Skeletal muscle cell (primary cell): ENCODE results near the gene CNPY1.

Experiments used
- DNase-seq: peaks from one replicate; pipeline ENCODE4 v3.0.0-alpha.2; 2010; ENCODE audit warnings: low read depth
- H3K4me3 ChIP-seq: 2 replicates; pipeline ENCODE4 v1.5.1; 2011; ENCODE audit warnings: low read depth, mild to moderate bottlenecking, control low read depth, low read length, moderate library complexity

CNPY1 gene

DNA sequence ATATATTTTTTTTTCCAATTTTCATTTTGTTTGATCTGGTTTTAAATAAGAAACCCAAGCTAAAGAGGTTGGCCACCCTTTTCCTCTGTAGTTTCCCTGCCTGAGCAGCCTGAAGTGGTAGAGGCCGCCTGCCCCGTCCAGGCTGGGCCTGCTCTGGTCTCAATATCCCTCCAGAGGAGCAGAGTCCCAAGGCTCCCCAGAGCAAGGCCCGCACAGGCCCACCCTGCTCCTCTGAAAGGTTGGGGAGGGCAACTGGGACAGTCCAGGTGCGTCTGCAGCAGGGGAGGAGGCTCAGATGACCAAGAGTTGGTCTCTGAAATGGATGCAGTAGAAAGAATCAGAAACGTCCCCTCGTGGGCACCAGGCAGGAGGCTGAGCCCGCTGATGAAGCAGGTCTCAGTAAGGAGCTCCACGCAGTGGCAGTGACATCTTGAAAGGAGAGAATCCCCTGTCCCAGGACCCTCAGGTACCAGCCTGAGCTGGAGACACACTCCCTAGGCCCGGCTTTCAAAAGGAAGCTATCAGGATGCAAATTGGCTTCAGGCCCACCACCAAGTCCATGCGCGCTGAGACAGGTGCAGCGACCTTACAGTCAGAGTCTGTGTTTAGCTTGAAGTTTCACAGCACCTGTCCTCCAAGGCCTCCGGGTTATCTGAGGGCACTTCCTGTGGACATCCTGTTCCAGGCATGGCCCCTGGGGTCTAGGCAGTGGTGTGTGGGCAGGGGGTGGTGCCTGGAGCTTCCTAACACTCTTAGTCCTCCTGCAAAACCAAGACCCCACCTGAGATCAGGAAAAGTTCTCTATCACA is 50.7 kb downstream of the CNPY1 start:
- no peak overlapping the region for H3K4me3 ChIP-seq
- DNase-seq: no peak

DNA sequence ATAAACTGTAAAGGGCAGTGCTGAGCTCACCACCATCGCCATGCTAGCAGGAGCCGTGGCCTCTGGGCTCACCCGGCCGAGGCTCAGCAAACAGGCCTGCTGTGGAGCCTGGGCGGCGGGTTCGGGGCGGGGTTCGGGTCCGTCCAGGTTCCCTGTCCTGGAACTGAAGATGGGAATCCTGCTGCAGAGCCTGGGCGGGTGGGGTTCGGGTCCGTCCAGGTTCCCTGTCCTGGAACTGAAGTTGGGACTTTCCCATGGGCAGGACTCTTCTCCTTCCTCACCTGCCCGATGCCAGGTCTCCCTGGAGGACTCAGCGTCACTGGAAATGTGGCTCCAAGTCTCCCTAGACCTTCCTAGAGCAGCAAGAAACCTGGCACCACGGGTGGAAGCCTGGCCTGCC is 51.8 kb downstream of the CNPY1 start:
- H3K4me3 ChIP-seq: no peak overlapping the region
- DNase-seq: no peak

DNA sequence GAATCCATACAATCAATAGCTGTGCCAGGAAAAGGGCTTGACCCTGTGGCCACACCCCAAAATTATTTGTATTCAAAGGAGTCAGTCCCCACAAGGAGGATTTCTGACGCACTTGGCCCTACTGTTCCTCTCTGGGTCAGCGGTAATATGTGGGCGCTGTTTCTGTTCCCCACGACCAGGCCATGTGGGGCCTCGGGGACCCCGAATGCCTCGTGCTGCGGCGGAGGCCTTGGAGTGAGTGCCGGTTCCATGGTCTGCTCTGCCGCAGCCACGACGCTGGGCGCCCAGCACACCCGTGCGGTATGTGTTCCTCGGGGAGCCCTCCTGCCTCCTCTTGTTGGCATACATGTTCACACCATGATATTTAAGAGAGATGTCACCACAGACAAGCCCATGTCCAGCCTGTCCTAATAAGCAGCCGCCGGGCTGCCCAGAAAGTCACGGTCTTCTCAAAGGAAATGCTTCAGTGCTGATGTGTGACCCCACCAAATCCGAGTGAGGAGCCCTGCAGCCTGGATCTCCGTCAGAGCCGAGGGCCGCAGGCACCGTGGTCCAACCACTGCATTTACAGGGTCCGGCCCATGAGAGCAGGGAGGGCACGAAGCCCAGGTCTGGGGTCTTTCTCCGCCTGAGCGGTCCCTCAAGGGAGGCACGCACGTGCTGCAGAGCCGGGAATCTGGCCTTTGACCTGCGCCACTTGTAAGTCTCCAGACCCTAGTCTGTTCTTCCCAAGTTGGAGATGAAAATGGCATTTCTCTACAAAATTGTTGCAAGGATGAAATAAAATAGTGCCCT is 52.4 kb downstream of the CNPY1 start:
- no peak for DNase-seq
- no peak overlapping the region for H3K4me3 ChIP-seq

DNA sequence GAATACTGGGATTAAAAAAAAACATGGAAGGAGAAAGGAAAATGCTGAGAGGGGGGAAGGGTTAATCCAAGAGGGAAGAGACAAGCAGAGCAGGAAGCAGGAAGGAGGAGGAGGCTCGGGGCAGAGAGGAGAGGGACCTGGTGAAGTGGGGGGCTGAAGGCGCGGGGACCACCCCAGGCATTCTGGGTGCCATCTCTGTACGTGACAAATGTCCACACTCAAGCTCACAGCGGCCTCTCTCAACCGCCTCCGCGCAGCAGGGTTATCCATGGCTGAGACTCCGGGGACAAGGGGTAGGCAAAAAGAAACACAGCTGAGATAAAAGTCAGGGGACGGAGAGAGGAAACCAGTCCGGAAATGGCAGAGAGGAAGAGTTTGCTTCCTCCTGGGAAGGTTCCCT is 54.5 kb downstream of the CNPY1 start:
- no peak overlapping the region for H3K4me3 ChIP-seq
- no peak for DNase-seq

DNA sequence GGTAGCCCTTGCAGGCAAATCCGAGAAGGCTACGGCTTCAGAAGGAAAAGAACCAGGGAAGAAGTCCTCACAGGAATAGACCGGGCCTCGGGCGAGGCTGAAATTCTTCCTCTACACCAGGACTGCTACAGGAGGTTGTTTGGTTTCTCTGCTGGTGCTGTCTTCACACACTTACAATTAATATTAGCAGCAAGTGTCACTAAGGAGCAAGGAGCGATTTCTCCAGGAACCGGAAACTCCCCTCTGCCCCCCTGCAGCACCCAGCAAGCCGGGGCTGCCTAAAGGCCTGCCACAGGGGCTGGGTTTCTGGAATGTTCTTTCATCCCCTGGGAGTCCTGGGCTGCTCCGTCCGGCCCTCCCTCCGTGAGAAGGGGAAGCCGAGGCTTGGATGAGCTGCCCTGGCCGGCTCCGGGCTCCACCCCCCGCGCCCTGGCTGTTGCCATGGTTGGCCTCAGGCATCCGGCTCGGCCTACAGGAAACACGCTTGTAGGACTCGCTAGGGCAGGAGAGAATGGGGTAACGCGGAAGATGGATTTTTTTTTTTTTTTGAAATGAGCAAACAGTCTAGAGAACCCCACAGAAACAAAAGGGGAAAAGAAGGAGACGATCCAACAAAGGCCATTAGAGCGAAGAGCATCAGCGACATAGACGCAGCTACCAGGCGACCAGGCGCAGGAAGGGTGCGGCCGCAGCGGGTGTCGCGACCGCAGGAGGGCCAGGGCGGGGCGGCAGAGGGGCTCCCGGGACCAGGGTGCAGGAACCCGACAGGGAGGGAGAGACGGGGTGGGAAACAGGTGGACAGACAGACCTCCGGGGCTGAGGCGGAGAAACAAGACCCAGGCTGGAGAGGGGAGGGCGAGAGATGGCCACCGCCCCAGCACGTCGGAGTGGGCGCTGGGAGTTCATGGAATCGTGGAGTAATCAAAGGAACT is 55.4 kb downstream of the CNPY1 start:
- H3K4me3 ChIP-seq: no peak overlapping the region
- DNase-seq: no peak

DNA sequence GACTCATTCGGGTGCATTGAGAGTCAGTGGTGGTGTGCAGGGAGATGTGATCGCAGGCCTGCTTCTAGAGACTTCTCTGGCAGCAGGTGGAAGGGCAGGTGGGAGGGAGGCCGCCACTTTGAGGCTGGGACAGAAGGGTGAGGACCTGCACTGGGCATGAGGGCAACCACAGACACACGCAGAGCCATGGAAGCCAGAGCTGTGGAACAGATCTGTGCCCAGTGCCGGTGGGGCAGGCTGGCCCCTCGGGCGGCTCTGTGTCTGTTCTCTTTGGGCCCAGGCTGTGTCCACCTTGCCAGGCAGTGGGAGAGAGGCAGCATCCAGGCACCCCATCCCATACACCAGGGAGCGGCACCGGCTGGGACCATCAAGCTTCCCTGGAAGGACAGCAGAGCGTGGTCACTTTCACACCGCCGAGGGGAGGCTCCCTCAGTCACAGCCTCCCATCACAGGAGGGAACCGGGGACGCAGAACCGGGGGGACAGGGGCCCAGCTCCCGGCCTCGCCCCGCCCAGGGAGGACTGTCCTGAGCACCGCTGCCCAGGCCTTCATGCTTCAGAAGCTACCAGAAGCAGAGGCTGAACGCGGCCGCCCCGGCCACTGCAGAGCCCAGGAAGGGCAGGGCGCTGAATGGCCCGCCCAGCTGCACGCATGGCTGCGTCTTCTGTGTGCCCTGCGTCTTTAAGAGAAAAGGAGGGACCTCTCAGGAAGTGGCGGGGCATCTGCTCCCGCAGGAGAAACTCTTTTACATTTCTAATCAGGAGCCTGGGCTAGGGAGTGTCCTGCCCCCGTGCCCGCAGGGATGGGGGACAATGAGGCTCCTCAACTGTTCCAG is 56.3 kb downstream of the CNPY1 start:
- DNase-seq: no peak
- no peak overlapping the region for H3K4me3 ChIP-seq

DNA sequence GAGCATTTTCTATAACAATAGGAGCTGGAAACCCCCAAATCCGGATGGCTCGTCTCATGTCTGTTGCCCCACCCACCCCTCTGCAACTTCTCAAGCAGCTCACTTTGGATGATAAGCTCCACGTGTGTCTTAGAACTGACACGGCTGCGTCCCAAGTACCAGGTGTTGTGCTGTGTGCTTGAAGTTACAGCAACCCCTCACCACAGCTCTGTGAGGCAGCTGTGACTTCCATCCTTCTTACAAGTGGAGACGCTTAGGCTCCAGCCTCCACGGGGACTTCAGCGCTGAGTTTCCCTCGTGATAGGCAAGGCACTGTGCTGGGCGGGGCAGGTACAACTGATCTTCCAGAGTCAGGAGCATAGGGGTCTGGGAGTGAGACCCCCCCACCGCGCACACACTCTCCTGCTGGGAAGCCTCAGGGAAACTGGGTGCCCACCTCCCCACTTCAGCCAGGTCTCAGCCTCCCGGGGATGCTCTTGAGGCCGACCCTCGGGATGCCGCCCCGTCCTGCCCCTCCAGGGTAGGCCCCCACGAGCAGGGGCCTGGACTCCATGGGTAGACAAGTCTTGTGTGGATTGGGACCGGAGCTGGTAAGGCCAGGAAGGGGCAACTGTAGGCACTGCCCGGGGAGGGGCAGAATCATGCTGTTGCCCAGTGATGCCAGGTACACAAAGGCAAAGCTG is 57.1 kb downstream of the CNPY1 start:
- H3K4me3 ChIP-seq: no peak overlapping the region

DNA sequence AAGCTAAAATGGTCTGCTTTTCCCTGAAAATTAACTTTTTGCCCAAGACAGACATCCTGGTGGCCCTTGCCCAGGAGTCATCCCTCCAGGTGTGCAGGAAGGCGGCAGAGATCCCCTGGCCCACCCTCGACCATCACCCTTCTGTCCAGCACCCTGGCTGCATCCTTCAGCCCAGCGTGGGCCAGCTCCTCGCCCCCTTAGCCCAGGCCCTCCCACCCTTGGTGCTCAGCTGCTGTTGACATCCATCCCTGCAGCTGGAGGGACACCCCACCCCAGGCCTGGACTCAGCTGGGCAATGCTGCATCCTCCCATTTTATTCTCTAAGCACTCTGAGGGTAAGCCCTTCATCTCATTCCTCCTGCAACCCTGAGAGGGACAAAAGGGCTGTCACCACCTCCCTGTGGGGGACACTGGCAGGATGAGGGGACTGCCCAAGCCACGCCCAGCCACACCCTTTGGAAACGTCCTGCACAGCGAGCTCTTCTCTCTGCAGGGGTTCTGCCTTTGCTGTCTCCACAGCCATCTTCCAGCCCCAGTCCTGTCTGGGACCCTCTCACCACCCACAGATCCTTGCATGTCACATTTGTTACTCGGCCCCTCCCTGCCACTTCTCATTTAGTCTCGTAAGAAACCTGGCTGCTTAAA is 57.8 kb downstream of the CNPY1 start:
- H3K4me3 ChIP-seq: no peak overlapping the region

More for the DNA sequence above, 57.1 kb downstream of the CNPY1 start:
- no peak for DNase-seq

DNA sequence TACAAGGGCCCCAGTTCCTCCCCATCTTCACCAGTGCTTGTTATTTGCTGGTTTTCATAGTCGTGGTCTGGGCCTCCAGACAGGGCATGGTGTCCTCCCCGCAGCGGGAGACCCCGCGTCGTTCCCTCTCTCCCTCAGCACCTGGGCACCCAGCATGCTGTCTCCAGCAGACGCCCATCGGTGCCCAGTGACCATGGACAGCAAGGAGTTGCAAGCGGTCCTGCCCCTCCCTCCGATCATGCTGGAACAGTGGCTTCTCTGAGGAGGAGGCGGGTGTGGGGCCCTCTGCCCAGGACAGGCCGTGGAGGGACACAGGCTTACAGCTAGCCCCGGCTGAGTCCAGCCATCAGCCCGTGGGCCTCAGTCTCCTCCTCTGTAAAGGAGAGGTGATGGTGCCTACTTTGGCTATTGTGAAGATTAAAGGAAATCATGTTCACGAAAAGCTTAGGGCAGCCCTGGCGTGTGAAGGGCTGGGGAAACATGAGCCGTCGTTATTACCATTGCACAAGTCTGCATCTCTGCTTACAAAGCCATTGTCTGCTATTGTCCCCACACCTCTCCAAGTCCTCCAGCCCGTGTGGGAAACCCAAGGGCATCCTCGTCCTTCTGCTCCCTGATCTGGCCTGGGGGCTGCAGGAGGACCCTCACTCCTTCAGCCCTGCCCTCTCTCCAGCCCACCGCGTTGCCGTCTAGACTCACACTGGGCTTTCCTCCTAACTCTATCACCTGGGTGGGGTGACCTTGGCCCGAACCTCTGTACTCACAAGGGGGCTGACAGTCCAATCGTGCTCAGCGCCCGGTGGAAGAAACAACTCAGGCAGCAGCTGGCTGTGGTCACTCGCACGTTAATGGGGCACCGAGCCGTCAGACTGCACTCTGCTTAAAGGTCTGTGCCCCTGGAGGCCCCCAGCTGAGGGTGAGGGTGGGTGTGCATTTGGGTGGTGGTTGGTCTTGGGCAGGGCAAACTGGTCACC is 58.6 kb downstream of the CNPY1 start:
- no peak for DNase-seq
- no peak overlapping the region for H3K4me3 ChIP-seq

More for the DNA sequence above, 57.8 kb downstream of the CNPY1 start:
- DNase-seq: no peak

DNA sequence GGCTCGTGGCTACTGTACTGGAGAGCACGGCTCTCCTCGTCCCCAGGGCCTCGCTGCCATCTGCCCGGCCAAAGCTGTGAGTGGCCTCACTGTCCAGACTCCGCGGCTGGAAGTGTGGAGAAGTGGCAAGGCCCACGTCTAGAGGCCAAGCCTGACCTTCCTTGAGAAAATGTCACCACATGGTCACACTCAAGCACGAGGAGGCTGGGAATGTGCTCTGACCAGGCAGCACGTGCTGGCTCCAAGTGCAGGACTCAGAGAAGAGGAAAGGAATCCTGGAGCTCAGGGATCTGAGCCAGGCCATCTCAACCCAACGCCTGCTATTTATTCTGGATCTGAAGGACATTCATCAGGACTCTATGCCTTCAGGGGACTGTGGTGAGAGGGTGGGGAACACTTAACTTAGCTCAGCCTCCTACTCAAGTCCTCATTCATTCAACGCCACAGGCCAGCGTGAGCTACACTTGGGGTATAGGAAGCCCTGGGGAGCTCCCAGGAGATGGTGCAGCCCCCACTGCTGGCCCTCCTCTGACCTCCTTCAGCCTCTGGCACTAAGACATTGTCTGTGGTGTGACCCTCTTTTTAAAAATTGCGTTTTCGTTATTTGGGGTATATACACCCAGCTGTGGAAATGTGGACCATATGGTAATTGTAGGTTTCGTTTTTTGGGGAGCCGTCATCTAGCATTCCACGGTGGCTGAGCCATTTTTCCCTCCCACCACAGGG is 59.4 kb downstream of the CNPY1 start:
- no peak for DNase-seq
- no peak overlapping the region for H3K4me3 ChIP-seq

DNA sequence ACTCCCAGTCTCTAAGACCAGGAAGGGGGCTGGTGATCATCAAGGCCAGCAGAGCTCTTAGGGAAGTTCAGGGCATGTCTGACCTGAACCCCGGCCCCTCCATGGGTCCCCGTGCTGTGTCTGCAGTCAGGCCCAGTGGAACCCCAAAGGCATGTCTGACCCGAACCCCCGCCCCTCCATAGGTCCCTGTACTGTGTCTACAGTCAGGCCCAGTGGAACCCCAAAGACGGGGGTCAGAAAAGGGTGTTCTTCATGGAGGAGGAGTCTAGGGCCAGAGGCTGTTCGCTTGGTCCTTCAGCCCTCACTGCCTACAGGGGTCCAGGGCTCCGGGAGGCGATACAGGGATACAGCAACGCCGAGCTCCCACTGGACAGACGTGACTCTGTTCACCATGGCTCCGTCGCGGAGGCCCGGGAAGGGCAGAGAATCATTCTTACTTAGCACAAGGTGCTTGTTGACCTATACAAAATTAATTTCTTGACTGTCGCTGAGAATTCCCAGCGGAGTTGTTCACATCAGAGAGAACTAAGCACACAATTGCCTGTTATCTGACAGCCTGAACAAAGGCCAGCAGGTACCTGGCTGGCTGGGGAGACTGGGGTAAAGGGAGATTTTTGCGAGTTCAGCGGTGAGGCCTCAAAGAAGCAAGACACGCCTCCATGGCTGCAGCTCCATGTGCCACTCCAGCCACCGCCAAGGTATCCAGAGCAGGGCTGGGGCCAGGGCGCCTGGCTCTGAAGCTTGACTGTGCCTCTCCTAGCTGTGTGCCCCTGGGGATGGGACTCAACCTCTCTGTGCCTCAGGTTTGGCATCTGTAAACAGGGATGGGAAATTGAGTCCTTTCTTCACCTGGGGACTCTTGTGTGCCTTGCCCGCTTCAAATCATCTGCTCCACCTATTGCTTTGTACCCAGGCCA is 61.6 kb downstream of the CNPY1 start:
- no peak overlapping the region for H3K4me3 ChIP-seq
- no peak for DNase-seq

DNA sequence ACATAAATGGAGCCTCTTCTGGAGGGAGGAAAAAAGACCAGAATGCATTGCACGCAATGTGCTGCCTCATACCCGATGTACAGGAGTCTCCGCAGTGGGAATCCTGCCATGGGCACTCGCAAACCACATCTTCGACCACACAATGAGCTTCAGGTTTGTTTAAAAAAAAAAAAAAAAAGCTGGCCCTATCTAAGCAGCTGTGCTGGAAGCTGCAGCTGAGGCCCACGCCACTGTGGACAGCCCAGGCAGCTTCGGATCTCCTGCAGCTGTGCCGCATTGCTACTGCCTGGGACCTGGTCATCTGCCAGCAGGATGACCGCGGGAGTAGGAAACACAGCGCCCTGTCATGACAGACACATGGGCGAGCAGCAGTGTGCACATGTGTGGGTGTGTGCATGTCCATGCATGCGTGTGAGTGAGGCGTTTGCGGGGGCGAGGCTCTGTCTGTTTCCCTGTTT is 62.5 kb downstream of the CNPY1 start:
- DNase-seq: no peak
- H3K4me3 ChIP-seq: no peak overlapping the region

DNA sequence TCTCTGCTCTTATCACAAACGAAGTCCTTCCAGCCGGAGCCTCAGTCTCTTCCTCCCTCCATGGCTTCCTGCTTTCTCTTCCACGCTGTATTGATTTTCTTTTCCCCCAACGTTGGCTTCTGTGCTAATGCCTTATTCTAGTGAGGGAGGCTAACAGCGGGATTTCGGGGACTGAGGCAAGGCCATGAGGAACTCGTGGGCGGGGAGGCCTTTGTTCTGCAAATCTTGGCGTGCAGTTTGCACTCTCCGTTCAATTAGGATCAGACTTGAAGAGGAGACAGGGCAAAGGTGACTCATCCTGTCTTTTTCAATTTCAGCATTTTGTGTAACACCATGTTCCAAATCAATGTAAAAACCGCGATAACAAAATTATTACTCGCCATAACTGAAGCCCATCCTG is 63.1 kb downstream of the CNPY1 start:
- no peak overlapping the region for H3K4me3 ChIP-seq
- DNase-seq: no peak

DNA sequence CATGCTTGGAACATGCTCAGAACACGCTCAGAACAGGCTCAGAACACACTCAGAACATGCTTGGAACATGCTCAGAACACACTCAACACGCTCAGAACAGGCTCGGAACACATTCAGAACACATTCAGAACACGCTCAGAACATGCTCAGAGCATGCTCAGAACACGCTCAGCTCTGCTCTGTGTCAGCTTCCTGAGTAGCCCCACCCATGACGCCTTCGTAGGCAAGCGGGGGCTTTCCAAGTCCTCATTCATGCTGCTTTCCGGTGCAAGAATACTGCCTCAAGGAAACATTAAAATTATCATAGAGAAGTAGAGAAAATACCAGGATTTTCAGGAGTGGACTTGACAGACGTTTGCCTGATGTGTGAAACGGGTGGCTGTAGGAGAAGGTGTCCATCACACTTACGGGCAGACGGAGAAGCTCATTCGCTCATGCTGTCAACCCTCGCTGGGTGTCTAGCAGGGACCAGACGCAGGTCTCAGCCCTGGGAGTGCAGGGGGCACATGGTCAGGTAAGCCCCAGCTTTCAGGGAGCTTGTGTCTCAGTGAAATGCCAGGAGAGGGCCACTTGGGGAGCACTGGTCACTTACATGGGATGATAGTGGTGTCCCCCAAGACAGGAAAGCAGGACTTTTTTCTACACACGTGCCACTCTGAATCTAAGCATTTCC is 63.7 kb downstream of the CNPY1 start:
- no peak for DNase-seq
- H3K4me3 ChIP-seq: no peak overlapping the region

DNA sequence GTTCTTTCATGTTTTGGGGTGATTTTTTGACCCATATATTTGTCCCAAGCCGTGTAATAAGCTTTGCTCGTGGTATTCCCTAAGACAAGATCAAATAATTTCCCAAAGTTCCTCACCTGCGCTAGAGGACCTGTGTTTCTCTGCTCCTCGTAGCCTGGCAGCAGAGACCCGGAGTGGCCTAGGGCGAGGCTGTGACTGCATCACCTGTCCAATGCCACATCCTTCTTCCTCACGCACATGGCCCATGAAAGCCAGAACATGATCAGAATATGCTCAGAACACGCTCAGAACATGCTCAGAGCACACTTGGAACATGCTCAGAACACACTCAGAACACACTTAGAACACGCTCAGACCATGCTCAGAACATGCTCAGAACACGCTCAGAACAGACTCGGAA is 64.6 kb downstream of the CNPY1 start:
- DNase-seq: no peak
- H3K4me3 ChIP-seq: no peak overlapping the region
